ENCODE measurements around the gene PTGFRN. TPM values are rescaled to one million over a fixed set of nuclear protein-coding genes. Genes with fewer than 3 reads are reported as not detected.

Gene PTGFRN
- total RNA-seq, 1 donor from 2014 or later: 111 TPM

DNA sequence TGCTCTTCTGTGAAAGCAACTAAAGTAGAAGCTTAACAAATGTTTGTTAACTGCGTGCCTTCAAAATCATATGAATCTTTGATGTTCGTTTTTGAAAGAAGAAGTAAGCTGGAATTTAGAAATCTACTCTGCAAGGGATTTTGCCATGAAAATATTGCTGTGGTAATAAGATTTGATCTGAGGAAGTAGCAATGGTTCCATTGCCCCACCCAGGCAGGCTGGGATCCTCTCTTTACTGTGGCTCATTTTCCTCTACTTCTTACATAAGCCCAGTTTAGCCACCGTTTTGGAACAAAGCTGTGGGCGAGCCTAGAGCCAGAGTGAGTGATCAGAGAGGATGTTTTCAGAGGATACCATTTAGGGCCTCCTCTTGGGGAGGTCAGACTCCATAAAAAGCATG lies 20.3 kb upstream of the PTGFRN start:
- H3K36me3 ChIP-seq: no peaks in the 10 kb centered on the region
- H3K4me1 ChIP-seq: no peaks in the 10 kb centered on the region
- H3K4me3 ChIP-seq: no peak overlapping the region
- intact Hi-C loops (cut with micrococcal nuclease): no loop called here
- H3K27ac ChIP-seq (replicated peaks): no peak overlapping the region
- TF ChIP-seq, protein P1, sequence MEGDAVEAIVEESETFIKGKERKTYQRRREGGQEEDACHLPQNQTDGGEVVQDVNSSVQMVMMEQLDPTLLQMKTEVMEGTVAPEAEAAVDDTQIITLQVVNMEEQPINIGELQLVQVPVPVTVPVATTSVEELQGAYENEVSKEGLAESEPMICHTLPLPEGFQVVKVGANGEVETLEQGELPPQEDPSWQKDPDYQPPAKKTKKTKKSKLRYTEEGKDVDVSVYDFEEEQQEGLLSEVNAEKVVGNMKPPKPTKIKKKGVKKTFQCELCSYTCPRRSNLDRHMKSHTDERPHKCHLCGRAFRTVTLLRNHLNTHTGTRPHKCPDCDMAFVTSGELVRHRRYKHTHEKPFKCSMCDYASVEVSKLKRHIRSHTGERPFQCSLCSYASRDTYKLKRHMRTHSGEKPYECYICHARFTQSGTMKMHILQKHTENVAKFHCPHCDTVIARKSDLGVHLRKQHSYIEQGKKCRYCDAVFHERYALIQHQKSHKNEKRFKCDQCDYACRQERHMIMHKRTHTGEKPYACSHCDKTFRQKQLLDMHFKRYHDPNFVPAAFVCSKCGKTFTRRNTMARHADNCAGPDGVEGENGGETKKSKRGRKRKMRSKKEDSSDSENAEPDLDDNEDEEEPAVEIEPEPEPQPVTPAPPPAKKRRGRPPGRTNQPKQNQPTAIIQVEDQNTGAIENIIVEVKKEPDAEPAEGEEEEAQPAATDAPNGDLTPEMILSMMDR (IDR thresholded peaks at IDR 0.05; ENCODE audit: borderline replicate concordance): no peak
- peaks cover 4% of the 10 kb centered on the region for H3K27me3 ChIP-seq (ENCODE audit: low read depth)
- DNase-seq: no peak
- no peaks in the 10 kb centered on the region for H3K9me3 ChIP-seq (replicated peaks)

DNA sequence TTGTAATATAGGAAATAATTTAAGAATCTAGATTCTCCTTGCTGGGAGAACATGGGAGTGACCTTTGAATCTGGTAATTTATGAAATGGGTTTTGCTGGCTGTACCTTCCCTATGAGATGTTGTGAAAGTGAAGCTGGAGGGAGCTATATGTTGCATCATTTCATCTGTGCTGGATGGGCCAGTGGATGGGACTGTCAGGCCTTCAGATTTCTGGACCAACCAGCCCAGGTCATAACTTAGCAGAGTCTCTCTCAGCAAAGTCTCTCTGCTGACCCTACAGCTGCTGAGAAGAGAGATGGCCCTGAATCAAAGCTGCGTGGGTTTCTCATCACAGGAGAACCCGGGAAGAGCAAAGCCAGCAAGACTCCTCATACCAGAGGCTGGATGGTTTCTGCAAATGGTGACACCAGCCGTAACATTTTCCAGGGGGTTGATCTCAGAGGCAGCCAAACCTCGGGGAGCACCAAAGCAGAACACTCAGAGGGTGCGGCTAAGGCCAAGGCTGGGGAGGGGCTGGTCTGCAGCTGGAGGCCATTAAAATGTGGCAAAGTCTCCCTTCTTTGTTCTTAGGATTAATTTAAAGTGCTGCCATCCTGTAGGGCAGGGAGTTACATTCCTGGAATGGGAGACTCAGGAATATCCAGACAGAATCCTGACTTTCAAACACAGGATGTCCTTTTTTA lies 18.2 kb upstream of the PTGFRN start:
- Histone ChIP-seq H3K9me3 (replicated peaks) (peaks cover 6% of the 10 kb centered on the region), H3K27me3 (ENCODE audit: low read depth) (peaks cover 4% of the 10 kb centered on the region), H3K4me1 (no peaks in the 10 kb centered on the region), H3K27ac (replicated peaks) (no peak overlapping the region), H3K36me3 (no peaks in the 10 kb centered on the region), H3K4me3 (no peak overlapping the region)
- TF ChIP-seq, protein P1 (IDR thresholded peaks at IDR 0.05; ENCODE audit: borderline replicate concordance): no peak
- no peak for DNase-seq
- intact Hi-C loops (cut with micrococcal nuclease): no loop called here

DNA sequence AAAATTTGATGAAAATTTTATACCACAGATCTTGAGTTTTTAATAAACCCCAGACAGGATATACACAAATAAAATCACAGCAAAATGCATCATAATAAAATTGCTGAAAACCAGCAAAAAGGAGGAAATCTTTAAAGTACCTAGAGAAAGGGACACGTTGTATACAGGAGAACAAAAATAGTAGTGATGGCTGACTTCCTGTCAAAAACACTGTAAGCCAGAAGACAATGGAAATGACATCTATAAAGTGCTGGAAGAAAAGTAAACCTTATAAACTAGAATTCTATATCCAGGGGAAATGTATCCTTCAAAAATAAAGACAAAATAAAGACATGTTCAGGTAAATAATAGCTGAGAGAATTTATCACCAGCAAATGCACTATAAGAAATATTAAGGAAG lies 14.6 kb upstream of the PTGFRN start:
- intact Hi-C loops (cut with micrococcal nuclease): no loop called here
- Histone ChIP-seq H3K9me3 (replicated peaks) (peaks cover 6% of the 10 kb centered on the region), H3K27me3 (ENCODE audit: low read depth) (peaks cover 4% of the 10 kb centered on the region), H3K36me3 (no peaks in the 10 kb centered on the region), H3K4me3 (no peak overlapping the region), H3K27ac (replicated peaks) (no peak overlapping the region), H3K4me1 (no peaks in the 10 kb centered on the region)
- DNase-seq: no peak
- TF ChIP-seq, protein P1 (IDR thresholded peaks at IDR 0.05; ENCODE audit: borderline replicate concordance): no peak

DNA sequence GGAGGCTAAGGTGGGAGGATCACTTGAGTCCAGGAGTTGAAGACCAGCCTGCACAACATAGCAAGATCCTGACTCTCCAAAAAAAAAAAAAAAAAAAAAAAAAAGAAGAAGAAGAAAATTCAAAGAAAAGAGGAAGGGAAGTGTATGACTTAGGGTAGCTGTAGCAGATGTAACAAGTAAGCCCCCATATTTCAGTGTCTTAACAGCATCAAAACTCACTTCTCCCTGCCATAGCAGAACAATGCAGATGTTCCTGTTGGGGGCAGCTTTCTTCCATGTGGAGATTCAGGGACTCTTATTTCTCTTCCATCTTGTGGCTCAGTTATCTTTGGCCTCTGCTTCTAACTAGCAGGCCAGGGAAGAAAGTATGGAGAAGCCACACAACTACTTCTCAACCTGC lies 10.2 kb upstream of the PTGFRN start:
- no peaks in the 10 kb centered on the region for H3K27me3 ChIP-seq (ENCODE audit: low read depth)
- no peak for DNase-seq
- intact Hi-C loops (cut with micrococcal nuclease): no loop called here
- peaks cover 6% of the 10 kb centered on the region for H3K9me3 ChIP-seq (replicated peaks)
- TF ChIP-seq, protein P1 (IDR thresholded peaks at IDR 0.05; ENCODE audit: borderline replicate concordance): no peak
- H3K4me3 ChIP-seq: no peak overlapping the region
- H3K36me3 ChIP-seq: no peaks in the 10 kb centered on the region
- no peaks in the 10 kb centered on the region for H3K4me1 ChIP-seq
- no peak overlapping the region for H3K27ac ChIP-seq (replicated peaks)

DNA sequence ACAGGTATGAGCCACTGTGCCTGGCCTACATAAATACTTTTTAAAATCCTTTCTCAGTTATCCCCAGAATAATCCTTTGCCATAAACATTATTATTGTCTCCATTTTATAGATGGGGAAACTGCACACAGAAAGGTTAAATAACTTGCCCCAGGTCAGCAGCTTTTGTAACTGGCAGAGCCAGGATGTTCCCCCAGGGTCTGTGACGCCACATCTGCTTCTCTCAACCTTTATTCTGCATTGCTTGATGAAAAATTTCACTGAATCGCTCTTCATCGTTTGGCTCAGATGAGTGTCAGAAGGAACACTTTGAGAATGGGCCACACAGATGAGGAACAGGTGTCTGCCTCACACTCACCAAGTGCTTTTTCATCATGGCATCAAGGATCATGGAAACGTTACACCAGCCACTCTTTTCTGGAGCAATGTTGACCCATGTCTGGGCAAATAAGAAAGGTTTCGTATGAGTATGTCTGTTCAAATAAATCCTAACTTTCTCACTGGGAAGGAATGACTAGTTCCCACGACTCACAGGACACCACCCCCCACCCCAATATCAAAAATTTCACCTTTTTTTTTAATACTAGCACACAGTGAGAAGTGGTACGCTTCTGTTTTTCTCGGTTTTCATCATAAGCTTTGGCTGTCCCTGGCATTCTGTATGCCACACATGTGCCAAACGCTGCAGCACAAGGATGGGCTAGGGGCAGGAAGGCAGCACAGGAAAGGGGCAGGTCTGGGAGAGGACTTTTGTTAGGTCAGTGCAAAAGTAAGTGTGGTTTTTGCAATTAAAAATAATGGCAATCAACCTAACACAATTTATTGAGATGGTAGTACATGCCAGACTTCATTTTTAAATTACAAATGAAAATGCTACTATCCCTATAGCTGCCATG lies 9.0 kb upstream of the PTGFRN start:
- DNase-seq: no peak
- no peaks in the 10 kb centered on the region for H3K4me1 ChIP-seq
- H3K36me3 ChIP-seq: no peaks in the 10 kb centered on the region
- no peaks in the 10 kb centered on the region for H3K9me3 ChIP-seq (replicated peaks)
- no peak overlapping the region for H3K4me3 ChIP-seq
- no peak overlapping the region for H3K27ac ChIP-seq (replicated peaks)
- intact Hi-C loops (cut with micrococcal nuclease): no loop called here
- no peaks in the 10 kb centered on the region for H3K27me3 ChIP-seq (ENCODE audit: low read depth)
- TF ChIP-seq, protein P1 (IDR thresholded peaks at IDR 0.05; ENCODE audit: borderline replicate concordance): no peak
